WERI-Rb-1 (cell line): ENCODE results near the gene PELI2.

Experiments used
- DNase-seq: peaks from one replicate; pipeline ENCODE4 v3.0.0-alpha.2; 2020
- H3K27ac ChIP-seq: fragments of 250-450 bp; sonication (Bioruptor Pico); 2 replicates; pipeline ENCODE4 v1.5.1; 2020; ENCODE audit warnings: mild to moderate bottlenecking, moderate library complexity
- H3K27me3 ChIP-seq: fragments of 250-450 bp; sonication (Bioruptor Pico); 2 replicates; pipeline ENCODE4 v1.5.1; 2021; ENCODE audit warnings: mild to moderate bottlenecking, low read depth, moderate library complexity; ENCODE audit not compliant: insufficient read depth, severe bottlenecking
- H3K36me3 ChIP-seq: fragments of 250-450 bp; sonication (Bioruptor Pico); 2 replicates; pipeline ENCODE4 v1.5.1; 2020; ENCODE audit warnings: mild to moderate bottlenecking, moderate library complexity
- H3K4me3 ChIP-seq: 2 replicates; pipeline ENCODE4 v1.5.1; 2011; ENCODE audit warnings: low read depth, mild to moderate bottlenecking, control low read depth, low read length
- H3K9me3 ChIP-seq: fragments of 250-450 bp; sonication (Bioruptor Pico); 2 replicates; pipeline ENCODE4 v1.5.1; 2021; ENCODE audit warnings: mild to moderate bottlenecking, moderate library complexity; ENCODE audit not compliant: severe bottlenecking
- CTCF ChIP-seq: IDR thresholded peaks from 2 replicates; pipeline ENCODE4 v1.5.1; 2011; ENCODE audit warnings: low read depth, mild to moderate bottlenecking, control low read depth, inconsistent platforms, low read length

Gene PELI2

GRCh38 chr14:56099081-56099797, 19.0 kb upstream of the PELI2 start:
- no peak for DNase-seq
- Histone ChIP-seq H3K27ac (no peak overlapping the region), H3K36me3 (no peaks in the 10 kb centered on the region), H3K27me3 (no peaks in the 10 kb centered on the region), H3K4me3 (no peak overlapping the region), H3K9me3 (no peaks in the 10 kb centered on the region)
- TF ChIP-seq CTCF = no peak

GRCh38 chr14:56100556-56100955, 17.7 kb upstream of the PELI2 start:
- H3K9me3 ChIP-seq = no peaks in the 10 kb centered on the region
- H3K36me3 ChIP-seq = no peaks in the 10 kb centered on the region
- no peak for DNase-seq
- no peak overlapping the region for H3K4me3 ChIP-seq
- no peak overlapping the region for H3K27ac ChIP-seq
- no peak for TF ChIP-seq CTCF
- no peaks in the 10 kb centered on the region for H3K27me3 ChIP-seq

- Histone ChIP-seq H3K27me3 (no peaks in the 10 kb centered on the region), H3K9me3 (no peaks in the 10 kb centered on the region), H3K27ac (no peak overlapping the region), H3K36me3 (no peaks in the 10 kb centered on the region), H3K4me3 (no peak overlapping the region)
- DNase-seq = no peak
- TF ChIP-seq CTCF = no peak
Measured at GRCh38 chr14:56102941-56103340, 15.3 kb upstream of the PELI2 start.

- Histone ChIP-seq H3K27ac (no peak overlapping the region), H3K9me3 (no peaks in the 10 kb centered on the region), H3K4me3 (no peak overlapping the region), H3K27me3 (no peaks in the 10 kb centered on the region), H3K36me3 (no peaks in the 10 kb centered on the region)
- TF ChIP-seq CTCF = no peak
- DNase-seq = no peak
Measured at GRCh38 chr14:56107615-56108014, 10.6 kb upstream of the PELI2 start.

- Histone ChIP-seq H3K9me3 (no peaks in the 10 kb centered on the region), H3K27ac (no peak overlapping the region), H3K4me3 (no peak overlapping the region), H3K27me3 (no peaks in the 10 kb centered on the region), H3K36me3 (no peaks in the 10 kb centered on the region)
- DNase-seq = no peak
- no peak for TF ChIP-seq CTCF
Measured at GRCh38 chr14:56108057-56108456, 10.2 kb upstream of the PELI2 start.

- no peak for TF ChIP-seq CTCF
- no peak overlapping the region for H3K4me3 ChIP-seq
- H3K9me3 ChIP-seq = no peaks in the 10 kb centered on the region
- H3K36me3 ChIP-seq = no peaks in the 10 kb centered on the region
- DNase-seq = no peak
- no peak overlapping the region for H3K27ac ChIP-seq
- H3K27me3 ChIP-seq = no peaks in the 10 kb centered on the region
Measured at GRCh38 chr14:56112781-56113180, 5.4 kb upstream of the PELI2 start.
